GM21381 (cell line): ENCODE measurements around the gene PDS5A.
"Not testable (repeated sequence)": the region's sequence is repeated elsewhere in the genome, so short reads cannot be mapped to it uniquely, and the experiment has no call there.

Experiments
- ATAC-seq: cut with Tn5 transposase; IDR thresholded peaks from one replicate; pipeline ENCODE4 v1.9.1; 2021; ENCODE audit warnings: mild to moderate bottlenecking, moderate library complexity; ENCODE audit not compliant: unreplicated experiment

The PDS5A gene

DNA sequence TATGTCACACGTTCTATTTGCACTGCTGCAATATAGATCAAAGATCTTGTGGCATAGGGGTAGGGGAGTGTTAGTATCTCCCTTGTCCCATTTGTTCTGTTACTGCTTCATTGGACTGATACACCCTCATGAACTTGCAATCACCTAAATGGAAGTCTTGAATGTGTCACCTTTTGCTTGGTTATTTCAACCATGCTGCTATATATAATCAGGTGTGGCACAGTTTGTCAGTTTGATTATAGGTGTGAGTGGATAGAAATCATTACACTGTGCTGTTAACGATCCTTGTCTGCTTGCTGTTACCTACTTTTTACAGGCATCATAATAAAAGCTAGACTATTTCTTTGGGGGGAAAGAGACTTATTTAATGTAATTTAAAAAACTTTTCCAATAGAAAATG is 195.7 kb downstream of the PDS5A start:
- ATAC-seq, result not testable (repeated sequence)
